RWPE1 (cell line): ENCODE results near the gene FGF14.
"Not testable (repeated sequence)": the region's sequence is repeated elsewhere in the genome, so short reads cannot be mapped to it uniquely, and the experiment has no call there.

Source experiments
- CTCF ChIA-PET: fragments of 350-600 bp; sonication (Branson Sonifier 250); formaldehyde crosslinking; extraction: SDS; loops from one replicate; lab custom pipeline; 2021; lab: Yijun Ruan, JAX
- POLR2A ChIA-PET: fragments of 400-600 bp; formaldehyde crosslinking; extraction: SDS; loops from one replicate; lab custom pipeline; 2020; ENCODE audit warnings: antibody characterized with exemption; ENCODE audit not compliant: low non-redundant PET; lab: Yijun Ruan, JAX
- DNase-seq: peaks from one replicate; pipeline ENCODE4 v3.0.0; 2012; ENCODE audit warnings: low spot score
- H3K27ac ChIP-seq: fragments of 450-650 bp; 2 replicates; pipeline ENCODE4 v1.5.1; 2017
- TF ChIP-seq, protein P1 (sequence below): fragments of 450-650 bp; conservative IDR thresholded peaks from 2 replicates; pipeline ENCODE4 v1.5.1; 2017; ENCODE audit warnings: low read depth, mild to moderate bottlenecking

The FGF14 gene

DNA sequence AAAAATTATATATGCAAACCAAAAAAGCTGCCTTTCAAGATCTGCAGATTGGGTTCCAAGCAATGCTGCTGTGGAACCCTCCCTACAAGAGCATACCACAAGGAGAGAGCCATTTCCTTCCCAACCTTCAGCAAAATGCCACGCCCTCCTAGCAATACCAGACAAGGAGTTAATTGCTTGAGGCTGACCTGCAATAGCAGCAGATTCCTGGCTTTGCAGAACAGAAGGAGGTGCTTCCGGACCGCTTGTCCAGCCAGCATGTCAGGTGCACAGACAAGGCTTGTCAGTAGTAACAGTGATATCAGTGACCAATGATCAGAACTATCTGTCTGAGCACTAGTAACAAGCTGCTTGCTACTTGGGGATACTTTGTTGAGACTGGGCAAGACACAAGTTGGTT is 301.6 kb downstream of the FGF14 start:
- H3K27ac ChIP-seq, result no peak overlapping the region
- CTCF ChIA-PET, result no interaction called here
- DNase-seq, result no peak
- POLR2A ChIA-PET, result no interaction called here
- TF ChIP-seq, protein P1, sequence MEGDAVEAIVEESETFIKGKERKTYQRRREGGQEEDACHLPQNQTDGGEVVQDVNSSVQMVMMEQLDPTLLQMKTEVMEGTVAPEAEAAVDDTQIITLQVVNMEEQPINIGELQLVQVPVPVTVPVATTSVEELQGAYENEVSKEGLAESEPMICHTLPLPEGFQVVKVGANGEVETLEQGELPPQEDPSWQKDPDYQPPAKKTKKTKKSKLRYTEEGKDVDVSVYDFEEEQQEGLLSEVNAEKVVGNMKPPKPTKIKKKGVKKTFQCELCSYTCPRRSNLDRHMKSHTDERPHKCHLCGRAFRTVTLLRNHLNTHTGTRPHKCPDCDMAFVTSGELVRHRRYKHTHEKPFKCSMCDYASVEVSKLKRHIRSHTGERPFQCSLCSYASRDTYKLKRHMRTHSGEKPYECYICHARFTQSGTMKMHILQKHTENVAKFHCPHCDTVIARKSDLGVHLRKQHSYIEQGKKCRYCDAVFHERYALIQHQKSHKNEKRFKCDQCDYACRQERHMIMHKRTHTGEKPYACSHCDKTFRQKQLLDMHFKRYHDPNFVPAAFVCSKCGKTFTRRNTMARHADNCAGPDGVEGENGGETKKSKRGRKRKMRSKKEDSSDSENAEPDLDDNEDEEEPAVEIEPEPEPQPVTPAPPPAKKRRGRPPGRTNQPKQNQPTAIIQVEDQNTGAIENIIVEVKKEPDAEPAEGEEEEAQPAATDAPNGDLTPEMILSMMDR, result no peak

DNA sequence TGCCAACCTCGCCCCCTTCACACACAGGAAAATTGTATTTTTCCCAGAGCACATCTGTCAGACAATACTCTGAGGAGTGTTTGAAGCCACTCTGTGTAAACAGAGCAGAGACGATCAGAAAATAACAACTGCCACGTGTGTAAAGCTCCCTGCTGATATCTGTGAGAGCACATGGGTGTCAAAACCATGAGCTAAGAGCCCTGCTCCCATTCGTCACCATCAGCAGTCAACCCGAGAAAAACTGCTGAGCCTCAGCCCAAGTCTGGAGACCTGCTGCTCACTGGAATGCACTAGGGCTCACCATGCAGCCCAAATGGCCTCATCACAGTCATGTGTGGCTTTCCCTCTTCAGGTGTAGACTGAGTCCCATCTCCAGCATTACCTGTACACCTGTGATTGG is 304.1 kb downstream of the FGF14 start:
- ChIA-PET POLR2A (no interaction called here), CTCF (no interaction called here)
- TF ChIP-seq, protein P1, result no peak
- no peak overlapping the region for H3K27ac ChIP-seq
- DNase-seq, result no peak

DNA sequence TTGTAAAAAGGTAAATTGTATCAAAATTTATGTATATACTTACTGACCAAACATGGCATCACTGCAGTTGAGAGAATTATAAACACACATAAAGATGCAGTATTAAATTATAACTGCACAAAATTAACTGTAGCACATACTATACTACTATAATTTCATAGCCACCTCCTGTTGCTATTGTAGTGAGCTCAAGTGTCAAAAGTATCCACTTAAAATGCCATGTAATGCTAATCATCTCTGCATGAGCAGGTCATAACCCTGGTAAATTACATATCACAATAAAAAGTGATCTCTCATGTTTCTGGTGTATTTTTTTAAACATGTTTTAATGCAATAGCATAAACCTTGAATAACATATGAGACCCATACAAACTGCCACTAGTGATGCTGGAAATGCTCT is 308.6 kb downstream of the FGF14 start:
- POLR2A ChIA-PET, DNase-seq, CTCF ChIA-PET, H3K27ac ChIP-seq: not testable (repeated sequence)

DNA sequence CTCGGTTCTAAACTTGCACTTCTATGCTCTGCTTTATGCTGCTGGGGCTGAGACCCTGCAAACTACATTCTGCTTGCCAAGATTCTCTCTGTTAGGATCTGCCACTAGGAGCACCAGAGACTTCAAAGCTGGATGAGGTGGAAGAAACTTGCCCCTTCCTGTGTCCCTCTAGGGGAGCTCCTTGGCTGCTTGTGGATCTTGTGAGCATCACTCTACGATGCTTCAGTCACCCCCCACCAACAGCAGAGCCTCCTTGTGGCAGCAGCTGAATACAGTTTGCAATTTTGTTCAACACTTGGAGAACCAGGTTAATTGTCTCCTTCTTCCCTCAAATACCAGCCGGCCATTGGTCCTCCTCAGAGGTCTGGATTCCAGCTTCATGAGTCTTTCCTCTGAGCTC is 310.6 kb downstream of the FGF14 start:
- ChIA-PET POLR2A (no interaction called here), CTCF (interaction anchor here (0.6 to 1.1 kb wide), 4 partner anchors 10 to 1365 kb away, joined by 3 to 5 read pairs (median 4); no protein-coding TSS in a partner anchor)
- TF ChIP-seq, protein P1, result no peak
- peak; percentile 4 for DNase-seq
- no peak overlapping the region for H3K27ac ChIP-seq

DNA sequence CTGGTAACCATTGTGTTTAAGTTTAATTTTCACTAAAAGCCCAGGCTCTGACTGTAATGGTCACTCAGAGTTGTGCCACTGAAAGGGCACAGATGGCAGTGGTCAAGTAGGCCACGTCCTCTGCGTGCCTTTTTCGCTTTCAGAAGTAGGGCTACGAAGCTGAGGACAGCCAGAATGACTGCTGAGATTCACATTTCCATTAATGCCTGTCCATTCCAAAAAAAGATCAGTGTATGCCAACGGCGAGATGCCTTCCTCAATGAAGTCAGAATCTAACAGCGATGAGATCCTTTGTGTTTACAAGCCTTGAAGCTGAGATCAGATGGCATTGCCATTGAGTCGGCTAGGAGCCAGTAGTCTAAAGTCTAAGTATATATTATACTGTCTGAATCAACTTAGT is 311.3 kb downstream of the FGF14 start:
- H3K27ac ChIP-seq, result no peak overlapping the region
- ChIA-PET POLR2A (no interaction called here), CTCF (interaction anchor here (0.7 to 1.1 kb wide), 3 partner anchors 51 to 443 kb away, joined by 3 to 5 read pairs (median 3); no protein-coding TSS in a partner anchor)
- DNase-seq, result no peak
- TF ChIP-seq, protein P1, result no peak

DNA sequence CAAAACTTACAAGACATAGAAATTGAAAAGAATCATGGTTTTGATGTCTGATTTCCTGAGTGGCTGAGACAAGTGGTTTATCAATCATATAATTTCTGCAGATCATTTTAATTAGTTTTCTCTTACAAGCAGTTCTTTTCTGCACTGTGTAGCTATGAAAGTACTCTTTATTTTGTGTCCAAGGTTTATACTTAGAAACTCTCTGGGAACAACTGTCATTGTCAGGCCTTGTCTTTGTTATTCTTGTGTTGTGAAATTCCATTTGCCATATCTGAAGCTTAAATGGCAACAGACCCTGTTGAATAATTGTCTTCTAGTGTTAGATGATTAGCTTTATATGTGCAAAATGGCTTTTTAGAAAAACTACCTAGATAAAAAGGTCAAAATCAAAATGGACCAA is 312.1 kb downstream of the FGF14 start:
- no peak for DNase-seq
- POLR2A ChIA-PET, result no interaction called here
- H3K27ac ChIP-seq, result no peak overlapping the region
- TF ChIP-seq, protein P1, result no peak
- CTCF ChIA-PET, result interaction anchor here (0.6 to 1.1 kb wide), 6 partner anchors 18 to 962 kb away, joined by 3 to 8 read pairs (median 4); no protein-coding TSS in a partner anchor

DNA sequence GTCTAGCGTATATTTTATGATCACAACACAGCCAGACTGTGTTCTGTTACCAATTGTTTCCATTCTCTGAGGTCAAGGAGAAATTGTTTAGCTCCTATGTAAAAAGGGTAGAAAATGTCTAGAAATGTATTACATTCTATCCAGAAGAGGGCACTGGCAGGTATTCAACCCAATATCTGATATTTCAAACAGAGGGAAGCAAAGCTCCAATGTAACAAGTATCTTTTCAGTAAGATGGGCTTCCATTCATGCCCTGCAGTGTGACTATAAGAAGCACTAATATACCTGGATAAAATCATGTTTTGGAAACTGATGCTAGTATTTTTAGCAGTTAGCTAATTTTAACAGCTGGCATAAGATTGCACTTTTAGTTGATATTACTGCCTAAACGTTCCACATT is 312.7 kb downstream of the FGF14 start:
- ChIA-PET CTCF (interaction anchor here (0.6 to 1.1 kb wide), 8 partner anchors 14 to 1913 kb away, joined by 3 to 8 read pairs (median 3); no protein-coding TSS in a partner anchor), POLR2A (no interaction called here)
- DNase-seq, result no peak
- H3K27ac ChIP-seq, result no peak overlapping the region
- TF ChIP-seq, protein P1, result 0 out of 2 replicates have a peak, but pooled peaks have one; percentile 18
